IPS-18c (cell line): ENCODE data around the gene KCNJ16.

Source experiments
- H3K4me3 ChIP-seq: 2 replicates; pipeline ENCODE4 v1.7.0; 2013; ENCODE audit warnings: low read depth, mild to moderate bottlenecking, low read length, moderate library complexity; ENCODE audit not compliant: insufficient read depth
- H3K9me3 ChIP-seq: one replicate; pipeline ENCODE4 v1.6.1; 2013; ENCODE audit warnings: mild to moderate bottlenecking, low read length, moderate library complexity; ENCODE audit not compliant: control insufficient read depth, insufficient read depth

Gene KCNJ16

DNA sequence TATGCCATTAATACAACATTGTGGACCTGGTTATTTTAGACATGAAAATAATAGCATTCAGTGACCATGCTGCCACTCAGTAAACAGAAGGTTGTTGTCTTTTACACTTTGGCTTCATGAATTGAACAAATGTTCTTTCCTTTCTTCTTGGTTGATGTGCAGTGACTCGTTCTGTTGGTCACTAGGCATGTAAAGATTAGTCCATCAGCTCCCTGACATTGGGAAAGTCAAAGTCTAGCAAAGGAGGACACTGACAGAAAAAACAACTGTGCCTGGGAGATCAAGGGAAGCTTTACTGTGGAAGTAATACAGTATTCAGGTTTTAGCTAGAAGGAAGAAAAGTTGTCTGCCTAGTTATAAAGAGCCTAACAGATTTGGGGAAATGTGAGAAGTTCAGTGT lies 6.9 kb downstream of the KCNJ16 start:
- Histone ChIP-seq H3K4me3 (no peak overlapping the region), H3K9me3 (no peaks in the 10 kb centered on the region)

DNA sequence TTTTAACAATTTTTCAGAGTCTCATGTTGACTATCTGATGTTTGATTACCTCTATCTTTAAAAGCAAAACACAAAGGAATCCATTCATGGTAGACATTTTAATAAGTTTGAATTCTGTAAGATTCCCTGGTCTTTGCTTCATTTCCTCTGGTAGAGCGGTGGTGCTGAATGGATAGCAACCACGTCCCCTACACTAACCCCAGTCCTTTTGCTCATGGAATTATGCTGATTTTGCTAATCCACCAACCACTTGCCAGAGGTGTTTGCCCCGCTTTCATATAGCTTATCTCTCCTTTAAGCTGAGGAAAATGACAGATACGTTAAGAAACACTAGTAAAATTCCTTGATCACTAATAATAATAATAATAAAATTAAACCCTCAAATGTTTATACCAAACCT lies 9.5 kb downstream of the KCNJ16 start:
- no peak overlapping the region for H3K4me3 ChIP-seq
- no peaks in the 10 kb centered on the region for H3K9me3 ChIP-seq

DNA sequence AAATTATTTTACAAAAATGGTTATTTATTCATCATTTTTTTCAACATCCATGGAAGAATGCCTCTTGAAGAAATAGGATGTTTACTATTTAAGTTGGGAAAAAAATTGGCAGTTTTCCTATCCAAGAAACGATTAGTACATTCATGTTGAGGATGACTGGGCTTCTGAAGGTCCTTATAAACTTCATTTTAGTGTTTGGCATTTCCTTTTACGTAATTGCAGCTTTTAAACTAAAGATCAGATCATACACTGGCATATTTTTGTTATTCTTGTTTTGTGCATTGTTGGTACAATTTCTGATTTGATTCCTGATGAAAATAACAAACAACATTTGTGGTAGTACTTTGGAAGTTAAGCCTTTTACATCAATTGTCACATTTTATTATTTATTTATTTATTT lies 11.5 kb downstream of the KCNJ16 start:
- Histone ChIP-seq H3K9me3 (no peaks in the 10 kb centered on the region), H3K4me3 (no peak overlapping the region)

DNA sequence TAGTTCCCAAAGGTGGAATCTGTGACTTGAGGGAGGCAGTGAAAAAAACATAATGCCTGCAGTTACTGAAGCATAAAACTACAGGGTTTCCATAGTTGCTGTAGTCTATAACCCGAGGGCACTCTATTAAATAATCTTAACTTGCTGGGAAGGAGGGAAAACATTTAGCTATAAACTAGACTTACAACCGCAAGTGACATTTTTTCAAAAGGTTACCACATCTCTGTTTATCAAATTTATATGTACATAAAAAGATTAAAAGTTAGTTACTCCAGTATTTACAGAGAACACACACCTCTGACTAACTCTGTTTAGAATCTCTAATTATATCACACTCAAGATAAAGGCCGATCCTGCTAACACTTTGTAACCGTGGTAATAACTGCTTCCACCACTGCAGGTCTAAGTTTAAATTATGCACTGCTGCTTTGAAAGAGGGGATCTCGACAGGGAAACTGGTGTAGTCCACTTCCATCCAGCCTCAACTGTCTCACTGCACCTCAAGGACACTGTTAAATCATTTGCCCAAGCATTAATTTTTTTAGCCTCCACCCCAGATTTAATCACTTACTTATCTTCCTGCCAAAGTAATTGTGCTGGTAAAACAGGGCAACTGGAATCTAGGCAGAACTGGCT lies 14.6 kb downstream of the KCNJ16 start:
- Histone ChIP-seq H3K9me3 (no peaks in the 10 kb centered on the region), H3K4me3 (no peak overlapping the region)

DNA sequence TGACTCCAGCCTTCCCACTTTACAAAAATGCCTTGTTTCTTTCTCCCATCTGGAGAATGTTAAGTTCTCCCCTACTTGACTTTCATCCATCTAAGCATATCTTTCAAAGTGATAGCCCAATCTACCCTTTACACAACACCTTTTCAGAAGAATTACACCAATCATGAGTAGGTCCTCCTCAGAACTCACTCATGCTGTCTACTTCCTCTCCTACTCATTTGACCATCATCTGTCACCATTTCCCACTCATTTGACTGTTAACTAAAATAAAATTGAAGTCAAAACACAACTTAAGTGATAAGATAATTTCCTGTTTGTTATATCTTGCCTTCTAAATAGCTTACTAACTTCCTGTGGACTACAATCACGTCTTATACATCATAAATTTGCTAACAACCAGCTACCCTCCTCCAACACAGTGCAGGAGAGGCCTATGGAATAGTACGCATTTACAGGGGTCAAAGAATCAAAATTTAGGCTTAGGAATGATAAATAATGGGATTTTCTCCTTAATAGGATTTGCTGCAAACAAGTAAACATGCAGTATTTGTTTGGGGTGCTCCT lies 16.1 kb downstream of the KCNJ16 start:
- no peak overlapping the region for H3K4me3 ChIP-seq
- no peaks in the 10 kb centered on the region for H3K9me3 ChIP-seq

DNA sequence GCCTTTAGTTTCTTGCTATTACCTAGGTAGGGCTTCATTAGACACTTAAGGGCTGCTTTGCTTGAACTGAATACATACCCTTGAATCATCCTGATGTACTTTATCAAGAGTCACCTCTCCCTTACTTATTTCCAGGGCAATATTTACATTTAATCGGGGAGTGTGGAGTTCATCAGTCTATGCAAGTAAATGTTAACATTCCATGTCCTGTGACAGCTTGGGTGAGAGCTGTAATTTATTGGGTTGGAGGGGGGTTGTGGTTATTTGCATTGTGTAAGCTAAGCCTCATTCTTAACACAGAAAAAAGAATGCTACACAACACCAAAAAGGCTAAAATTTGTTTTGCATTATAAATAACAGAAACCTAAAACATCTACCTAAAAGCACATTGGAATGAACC lies 16.7 kb downstream of the KCNJ16 start:
- no peaks in the 10 kb centered on the region for H3K9me3 ChIP-seq
- H3K4me3 ChIP-seq: no peak overlapping the region

DNA sequence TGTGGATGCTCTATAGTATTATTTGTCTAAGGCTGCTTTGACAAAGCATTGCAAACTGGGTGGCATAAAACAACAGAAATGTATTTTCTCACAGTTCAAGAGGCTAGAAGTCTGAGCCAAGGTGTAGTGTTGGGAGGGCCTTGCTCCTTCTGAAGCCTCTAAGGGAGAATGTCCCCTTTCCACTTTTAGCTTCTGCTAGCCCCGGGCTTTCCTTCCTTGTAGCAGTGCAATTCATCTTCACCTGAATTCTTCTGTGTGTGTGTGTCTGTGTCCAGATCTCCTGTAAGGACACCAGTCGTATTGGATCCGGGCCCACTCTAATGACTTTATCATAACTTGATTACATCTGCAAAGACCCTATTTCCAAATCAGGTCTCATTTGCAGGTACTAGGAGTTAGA lies 18.1 kb downstream of the KCNJ16 start:
- Histone ChIP-seq H3K9me3 (no peaks in the 10 kb centered on the region), H3K4me3 (no peak overlapping the region)

DNA sequence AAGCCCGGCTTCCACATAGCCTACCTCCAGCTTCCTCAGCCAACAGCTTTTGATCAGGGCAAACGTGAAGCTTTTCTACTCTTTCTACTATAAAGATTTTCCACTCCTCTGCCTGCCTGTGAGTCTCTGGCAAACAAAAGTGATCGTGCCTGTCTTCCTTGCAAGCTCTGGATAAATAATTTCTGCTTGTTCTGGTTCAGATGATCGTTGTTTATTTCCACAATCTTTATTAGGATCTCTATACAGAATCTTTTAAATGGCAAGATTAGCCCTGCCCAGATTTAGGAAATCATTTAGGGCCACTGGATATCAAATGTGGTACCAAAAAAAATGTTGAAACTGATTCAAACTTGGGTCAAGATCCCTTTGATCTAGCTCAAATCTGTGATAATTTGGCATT lies 20.4 kb downstream of the KCNJ16 start:
- H3K4me3 ChIP-seq: no peak overlapping the region

DNA sequence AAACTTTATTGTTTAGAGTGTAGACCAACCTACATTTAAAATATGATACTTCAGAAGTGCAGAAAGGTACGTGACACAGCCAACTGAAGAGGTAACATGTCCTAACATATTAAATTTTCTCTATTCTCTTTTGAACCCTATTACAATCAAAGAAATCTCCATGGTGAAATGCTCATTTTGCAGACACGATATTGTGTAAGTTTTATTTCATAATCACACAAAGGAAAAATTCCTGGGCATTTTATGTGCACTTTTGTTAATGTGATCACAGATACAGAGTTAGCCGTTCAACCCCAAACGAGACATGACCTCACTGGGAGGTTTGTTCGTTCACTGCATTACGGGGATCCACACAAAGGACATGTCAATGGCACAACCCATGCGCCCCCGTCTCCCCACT lies 21.8 kb downstream of the KCNJ16 start:
- no peaks in the 10 kb centered on the region for H3K9me3 ChIP-seq
- no peak overlapping the region for H3K4me3 ChIP-seq

More for the DNA sequence above, 20.4 kb downstream of the KCNJ16 start:
- H3K9me3 ChIP-seq: no peaks in the 10 kb centered on the region

DNA sequence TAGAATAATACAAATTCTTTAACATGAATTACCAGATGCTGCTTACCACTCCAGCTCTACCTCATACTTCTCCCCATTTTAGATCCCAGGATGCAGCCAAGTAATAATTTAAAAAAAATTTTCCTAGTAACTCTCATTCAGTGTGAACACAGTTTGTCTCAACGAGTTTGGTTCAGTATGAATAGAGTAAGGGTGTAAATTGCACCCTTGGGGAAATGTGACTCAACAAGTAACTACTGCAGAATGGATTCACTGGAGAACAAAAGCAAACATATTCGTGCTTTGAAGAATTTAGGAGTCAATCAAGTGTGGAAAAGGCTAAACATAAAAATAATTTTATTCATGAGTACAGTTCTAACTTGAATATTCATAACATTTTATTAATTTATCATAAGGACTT lies 23.0 kb downstream of the KCNJ16 start:
- H3K4me3 ChIP-seq: no peak overlapping the region
- no peaks in the 10 kb centered on the region for H3K9me3 ChIP-seq

DNA sequence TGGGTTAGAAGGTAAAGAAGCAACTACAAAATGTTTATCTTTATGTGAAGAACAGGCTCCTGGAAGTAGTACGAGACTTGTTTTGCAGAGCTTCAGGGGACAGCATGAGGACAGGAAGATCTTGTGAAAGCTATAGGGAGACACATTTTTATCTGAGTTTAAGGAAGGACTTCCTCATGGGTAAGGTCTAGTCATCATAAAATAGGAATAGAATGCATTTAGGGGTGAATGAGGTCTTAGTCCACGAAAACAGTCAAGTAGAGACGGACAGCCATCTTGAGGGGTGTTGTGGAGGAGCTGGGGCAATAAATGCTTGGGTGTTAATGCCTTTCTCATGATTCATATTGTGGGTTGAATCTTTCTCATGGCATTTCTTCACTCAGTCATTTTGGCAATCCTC lies 24.3 kb downstream of the KCNJ16 start:
- H3K9me3 ChIP-seq: no peaks in the 10 kb centered on the region
- no peak overlapping the region for H3K4me3 ChIP-seq

DNA sequence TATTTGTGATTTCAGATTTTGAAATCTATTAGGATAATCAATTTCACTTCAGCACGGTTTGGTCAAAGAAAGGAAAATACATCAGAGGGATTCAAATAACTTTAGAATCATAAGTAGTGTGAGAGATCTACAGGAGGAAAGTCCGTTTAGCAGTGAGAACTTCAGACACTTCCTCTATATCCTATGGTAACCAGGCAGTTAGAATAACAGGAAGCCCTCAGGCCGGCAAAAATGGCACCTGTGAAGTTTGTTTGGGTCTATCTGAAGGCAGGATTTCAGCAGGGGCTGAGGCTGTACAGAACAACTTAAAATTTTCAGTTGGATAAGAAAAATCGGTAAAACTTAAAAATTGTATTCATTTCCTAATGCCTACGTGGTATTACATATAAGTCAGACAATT lies 24.9 kb downstream of the KCNJ16 start:
- H3K9me3 ChIP-seq: no peaks in the 10 kb centered on the region
- H3K4me3 ChIP-seq: no peak overlapping the region

DNA sequence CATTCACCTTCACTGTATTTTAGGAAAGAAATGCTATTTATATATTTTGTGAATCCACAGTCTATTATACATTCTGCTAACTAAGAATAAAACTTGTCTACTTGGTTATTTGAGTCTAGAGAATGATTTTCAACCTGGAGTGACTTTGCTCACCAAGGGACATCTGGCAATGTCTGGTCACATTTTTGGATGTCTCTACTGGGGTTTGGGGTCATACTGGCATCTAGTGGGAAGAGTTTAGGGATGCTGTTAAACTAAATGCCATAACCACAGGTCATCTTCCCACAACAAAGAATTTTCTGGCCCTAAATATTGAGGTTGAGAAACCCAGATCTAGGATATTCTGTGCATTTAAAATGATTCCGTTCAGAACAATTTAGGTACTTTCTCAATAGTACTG lies 26.0 kb downstream of the KCNJ16 start:
- Histone ChIP-seq H3K9me3 (no peaks in the 10 kb centered on the region), H3K4me3 (no peak overlapping the region)

DNA sequence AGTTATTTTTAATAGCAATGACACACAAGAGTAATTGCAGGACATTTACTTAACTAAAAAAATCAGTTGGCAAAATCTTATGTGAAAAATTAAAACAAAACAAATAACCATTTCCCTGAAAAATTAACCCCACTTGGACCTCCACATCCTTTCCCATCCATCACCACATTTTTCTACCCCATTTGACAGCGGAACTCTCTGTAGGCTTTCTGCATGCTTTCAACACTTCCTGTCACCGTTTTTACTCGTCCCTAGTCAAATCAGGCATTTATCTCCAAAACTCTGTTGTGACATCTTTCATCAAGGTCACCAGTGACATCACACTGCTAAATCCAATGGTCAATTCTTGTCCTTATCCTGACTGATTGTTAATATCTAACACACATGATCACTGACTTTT lies 27.5 kb downstream of the KCNJ16 start:
- Histone ChIP-seq H3K4me3 (no peak overlapping the region), H3K9me3 (no peaks in the 10 kb centered on the region)

DNA sequence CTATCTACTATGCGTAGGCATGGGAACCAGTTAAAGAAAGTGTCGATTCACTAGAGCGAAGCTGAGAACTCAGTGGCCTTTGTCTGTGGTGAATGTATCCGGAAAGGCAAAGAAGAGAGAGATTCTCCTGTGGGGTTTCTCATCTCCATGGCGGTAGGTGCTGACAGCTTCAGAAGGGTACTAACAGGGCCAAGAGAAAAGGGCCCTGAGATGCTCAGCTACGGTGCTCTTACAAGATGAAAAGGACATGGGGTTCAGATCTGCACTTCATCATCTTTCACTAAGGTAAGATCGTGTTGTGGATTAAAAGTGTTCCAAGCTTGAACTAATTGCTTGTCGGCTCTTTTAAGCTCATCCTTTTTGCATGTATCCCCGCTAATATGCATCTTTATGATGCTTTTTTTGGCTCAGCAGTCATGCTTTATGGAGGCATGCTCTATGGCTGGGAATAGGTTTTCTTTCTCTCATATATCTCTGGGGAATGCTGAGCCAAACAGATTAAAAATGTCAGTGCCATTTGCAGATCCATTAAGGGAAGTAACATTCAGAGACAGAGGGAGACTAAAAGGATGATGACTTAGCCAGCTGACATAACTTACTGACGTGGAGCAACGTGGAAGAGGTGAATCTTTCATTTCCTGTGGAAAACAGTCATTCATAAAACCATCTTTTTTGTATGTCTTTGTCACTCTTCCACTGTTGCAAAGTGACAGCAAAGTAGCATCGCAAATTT lies 29.9 kb downstream of the KCNJ16 start:
- no peaks in the 10 kb centered on the region for H3K9me3 ChIP-seq
- no peak overlapping the region for H3K4me3 ChIP-seq

DNA sequence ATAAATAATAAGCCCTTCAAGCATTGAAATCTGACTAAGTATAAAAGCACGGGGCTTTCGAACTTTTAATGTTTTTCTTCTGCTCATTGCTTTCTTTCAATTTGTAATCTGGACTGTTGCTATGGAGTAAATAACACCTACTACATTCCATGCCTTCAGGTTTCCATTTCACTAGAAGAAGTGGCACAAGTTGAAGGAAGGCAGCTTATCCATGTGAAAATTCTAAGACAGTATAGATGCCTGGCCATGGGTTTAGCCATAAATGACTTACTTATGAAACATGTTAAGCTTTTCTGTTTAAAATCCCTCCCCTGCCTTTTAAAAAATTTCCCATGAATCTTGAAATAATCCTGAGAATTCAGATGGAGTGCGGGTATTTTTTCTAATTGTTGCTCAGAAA lies 30.6 kb downstream of the KCNJ16 start:
- Histone ChIP-seq H3K4me3 (no peak overlapping the region), H3K9me3 (peaks cover 1% of the 10 kb centered on the region)

DNA sequence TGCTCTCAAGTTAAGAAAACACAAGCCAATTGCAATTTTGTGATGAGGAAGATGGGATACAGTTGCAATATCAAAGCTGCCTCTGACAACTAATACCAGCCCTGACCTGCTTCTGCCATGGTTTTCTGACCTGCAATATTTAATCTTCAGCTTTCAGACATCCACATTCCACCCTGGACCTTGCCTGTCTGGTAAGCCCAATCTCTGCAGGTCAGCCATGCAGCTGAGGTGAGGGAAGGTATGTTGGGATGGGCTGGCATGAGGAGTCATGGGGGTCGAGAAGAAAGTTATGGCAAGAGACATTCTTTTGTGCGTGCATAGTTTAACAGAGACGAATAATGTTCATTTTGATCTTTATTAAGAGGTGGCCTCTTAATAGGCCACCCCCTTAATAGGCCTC lies 31.5 kb downstream of the KCNJ16 start:
- Histone ChIP-seq H3K9me3 (peaks cover 2% of the 10 kb centered on the region), H3K4me3 (no peak overlapping the region)

DNA sequence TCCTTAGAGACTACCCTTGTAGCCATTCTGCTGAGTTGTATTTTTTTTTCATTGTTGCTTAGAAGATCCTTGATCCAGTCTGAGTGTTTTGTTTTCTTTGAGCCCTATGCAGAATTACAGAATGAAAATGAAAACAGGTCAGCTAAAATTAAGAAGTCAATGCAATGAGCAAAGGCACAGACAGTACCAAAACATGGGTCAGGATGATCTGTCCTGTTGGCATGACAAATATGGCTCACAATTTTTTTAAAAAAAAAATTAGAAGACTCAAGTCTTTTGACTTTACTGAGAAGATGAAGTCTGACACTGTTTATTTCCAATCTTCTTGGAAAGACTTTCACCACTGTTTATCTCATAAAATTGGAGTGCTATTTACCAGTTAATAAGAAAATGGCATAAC lies 32.4 kb downstream of the KCNJ16 start:
- H3K4me3 ChIP-seq: no peak overlapping the region

More for the DNA sequence above, 32.4 kb downstream of the KCNJ16 start:
- H3K9me3 ChIP-seq: peaks cover 2% of the 10 kb centered on the region
